GM21619 (cell line): ENCODE results near the gene EXOC6B.

Experiments used
- ATAC-seq: cut with Tn5 transposase; IDR thresholded peaks from one replicate; pipeline ENCODE4 v1.9.1; 2021; ENCODE audit not compliant: unreplicated experiment

EXOC6B gene

GRCh38 chr2:72183466-72183865, 642.4 kb downstream of the EXOC6B start:
- ATAC-seq, result no peak

GRCh38 chr2:72183016-72183415, 642.8 kb downstream of the EXOC6B start:
- no peak for ATAC-seq

- no peak for ATAC-seq
Observed at GRCh38 chr2:72182547-72182946, 643.3 kb downstream of the EXOC6B start.

GRCh38 chr2:72181616-72182015, 644.2 kb downstream of the EXOC6B start:
- ATAC-seq, result no peak

GRCh38 chr2:72180351-72180750, 645.5 kb downstream of the EXOC6B start:
- no peak for ATAC-seq

- ATAC-seq, result no peak
Observed at GRCh38 chr2:72178551-72178950, 647.3 kb downstream of the EXOC6B start.

GRCh38 chr2:72176281-72176680, 649.6 kb downstream of the EXOC6B start:
- no peak for ATAC-seq

GRCh38 chr2:72175636-72176035, 650.2 kb downstream of the EXOC6B start:
- no peak for ATAC-seq

GRCh38 chr2:72173640-72174321, 652.1 kb downstream of the EXOC6B start:
- no peak for ATAC-seq

- ATAC-seq, result no peak
Observed at GRCh38 chr2:72172478-72172877, 653.4 kb downstream of the EXOC6B start.

- ATAC-seq, result no peak
Observed at GRCh38 chr2:72166279-72166678, 659.6 kb downstream of the EXOC6B start.

GRCh38 chr2:72165792-72166191, 660.0 kb downstream of the EXOC6B start:
- no peak for ATAC-seq

- no peak for ATAC-seq
Observed at GRCh38 chr2:72162574-72162973, 663.3 kb downstream of the EXOC6B start.

- no peak for ATAC-seq
Observed at GRCh38 chr2:72159211-72159993, 666.4 kb downstream of the EXOC6B start.

- ATAC-seq, result no peak
Observed at GRCh38 chr2:72157871-72158771, 667.7 kb downstream of the EXOC6B start.

GRCh38 chr2:72156872-72157271, 669.0 kb downstream of the EXOC6B start:
- no peak for ATAC-seq

GRCh38 chr2:72155737-72156136, 670.1 kb downstream of the EXOC6B start:
- ATAC-seq, result no peak

- no peak for ATAC-seq
Observed at GRCh38 chr2:72155151-72155550, 670.7 kb downstream of the EXOC6B start.

- ATAC-seq, result no peak
Observed at GRCh38 chr2:72154386-72154975, 671.4 kb downstream of the EXOC6B start.

- ATAC-seq, result no peak
Observed at GRCh38 chr2:72153924-72154323, 671.9 kb downstream of the EXOC6B start.
